ENCODE data around the gene FAM193B.
"Not testable (repeated sequence)": the region's sequence is repeated elsewhere in the genome, so short reads cannot be mapped to it uniquely, and the experiment has no call there.

Gene FAM193B

DNA sequence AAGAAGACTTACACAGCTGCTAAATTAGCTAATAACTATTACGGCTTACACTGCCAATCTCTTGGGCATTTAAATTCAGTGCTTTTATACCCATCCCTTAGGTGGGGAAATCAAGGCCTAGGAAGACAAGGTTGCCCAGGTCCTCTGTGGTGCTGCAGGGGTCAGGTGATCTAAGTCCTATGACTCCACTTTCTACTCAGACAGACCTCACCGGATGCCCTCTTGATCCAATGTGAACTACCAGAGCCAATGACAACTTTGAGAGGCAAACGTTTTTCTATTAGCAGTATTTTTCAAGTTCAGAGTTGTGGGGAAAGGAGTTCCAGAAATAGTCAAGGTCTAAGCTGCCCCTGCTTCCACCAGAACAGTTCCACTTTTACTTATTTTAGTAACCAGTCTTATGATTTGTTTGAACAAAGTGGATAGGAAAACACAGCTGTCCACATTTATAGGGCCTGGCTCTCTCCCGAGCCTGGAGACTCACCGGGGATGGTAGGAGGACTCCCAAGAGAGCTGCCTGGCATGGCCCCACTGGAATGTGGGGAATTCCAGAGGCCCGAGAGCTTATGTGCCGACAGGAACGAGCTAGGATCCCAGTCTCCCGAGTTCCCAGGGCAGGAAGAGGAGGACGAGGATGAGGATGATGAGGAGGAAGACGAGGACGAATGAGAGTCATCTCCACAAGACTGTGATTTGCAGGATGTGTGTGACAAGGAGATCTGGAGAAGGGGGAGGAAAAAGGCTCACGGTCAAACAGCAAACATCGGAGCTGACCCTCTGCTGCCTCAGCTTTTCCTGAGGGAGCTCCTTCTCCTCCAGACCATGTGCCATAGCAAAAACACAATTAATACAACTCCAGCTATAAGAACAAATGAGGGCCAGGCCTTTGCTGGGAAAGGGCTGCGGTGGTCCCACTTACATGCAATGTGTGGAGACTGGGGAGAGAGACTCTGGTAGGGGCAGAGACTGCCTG lies 16.7 kb downstream of the FAM193B start:
- no peak for DNase-seq (ENCODE audit: low read depth in 2 of 2)

- DNase-seq (ENCODE audit: low read depth in 2 of 2) = no peak
These were observed 18.0 kb downstream of the FAM193B start for GRCh38 chr5:177536386-177536785.

GRCh38 chr5:177535125-177535524 lies 19.2 kb downstream of the FAM193B start:
- no peak for DNase-seq (ENCODE audit: low read depth in 2 of 2)

GRCh38 chr5:177534433-177534832 lies 19.9 kb downstream of the FAM193B start:
- DNase-seq (ENCODE audit: low read depth in 2 of 2) = not testable (repeated sequence)

GRCh38 chr5:177531209-177531940 lies 23.0 kb downstream of the FAM193B start:
- DNase-seq (ENCODE audit: low read depth in 2 of 2) = no peak

- DNase-seq (ENCODE audit: low read depth in 2 of 2) = no peak
These were observed 23.7 kb downstream of the FAM193B start for GRCh38 chr5:177530638-177531037.

DNA sequence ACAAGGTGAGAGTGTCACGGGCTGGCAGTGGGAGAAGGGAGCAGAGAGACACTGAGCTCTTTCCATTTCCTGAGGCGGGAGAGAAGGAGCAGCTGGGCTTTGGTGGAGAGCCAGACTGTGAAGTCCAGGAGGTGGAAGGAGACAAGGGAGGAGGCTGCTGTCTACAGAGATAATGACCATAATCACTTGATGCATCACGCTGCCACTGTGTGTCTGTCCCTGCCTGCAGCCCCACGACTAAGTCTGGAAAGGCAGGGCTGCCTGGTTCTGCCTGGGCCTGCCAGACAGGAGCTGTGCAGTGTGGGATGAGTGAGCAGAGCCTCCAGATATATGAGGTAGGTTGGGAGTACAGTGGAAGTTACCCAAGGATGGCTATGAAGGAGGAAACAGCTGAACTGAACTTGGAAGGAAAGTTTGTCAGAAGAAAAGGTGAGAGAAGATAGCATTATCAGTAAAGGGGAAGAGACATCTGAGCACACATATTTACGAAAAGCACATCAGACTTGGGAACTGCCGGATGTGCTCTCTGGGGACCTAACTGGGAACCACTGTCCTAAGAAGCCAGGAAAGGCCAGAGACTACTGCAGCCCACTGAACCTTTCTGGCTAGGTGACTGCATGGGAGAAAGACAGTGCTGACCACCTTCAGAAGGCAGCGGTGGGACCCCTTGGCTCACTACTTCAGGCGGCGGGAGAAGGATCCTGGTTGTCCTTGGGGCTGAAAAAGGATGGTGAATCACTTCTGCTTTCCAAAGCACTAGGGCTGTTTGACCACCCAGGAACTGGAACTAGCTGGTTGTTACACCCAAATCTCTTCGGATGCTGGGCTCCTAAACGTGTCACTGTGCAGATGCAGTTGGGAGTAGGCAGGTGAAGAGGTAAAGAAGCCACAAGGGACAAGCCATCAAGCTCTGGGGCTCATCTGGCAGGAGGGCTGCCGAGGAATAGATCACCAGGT lies 24.8 kb downstream of the FAM193B start:
- DNase-seq (ENCODE audit: low read depth in 2 of 2) = no peak

GRCh38 chr5:177528631-177529030 lies 25.7 kb downstream of the FAM193B start:
- no peak for DNase-seq (ENCODE audit: low read depth in 2 of 2)

DNA sequence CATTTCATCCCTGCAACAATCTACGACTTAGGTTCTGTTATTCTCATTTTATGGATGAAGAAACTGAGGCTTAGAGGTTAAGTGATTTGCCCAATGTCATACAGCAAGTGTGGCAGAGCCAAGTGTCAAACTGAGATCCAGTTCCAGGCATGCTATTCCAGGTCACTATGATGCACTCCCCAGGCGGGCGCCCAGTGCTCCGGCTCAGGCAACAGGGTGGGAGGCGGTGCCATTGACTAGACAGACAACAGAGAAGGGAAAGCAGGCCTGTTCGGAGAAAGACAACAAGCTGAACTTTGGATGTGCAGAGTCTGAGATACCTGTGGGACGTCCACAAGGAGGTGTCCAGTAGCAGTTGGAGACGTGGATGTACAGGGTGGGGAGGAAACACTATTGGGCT lies 26.8 kb downstream of the FAM193B start:
- no peak for DNase-seq (ENCODE audit: low read depth in 2 of 2)

GRCh38 chr5:177526791-177527190 lies 27.6 kb downstream of the FAM193B start:
- DNase-seq (ENCODE audit: low read depth in 2 of 2) = no peak

DNA sequence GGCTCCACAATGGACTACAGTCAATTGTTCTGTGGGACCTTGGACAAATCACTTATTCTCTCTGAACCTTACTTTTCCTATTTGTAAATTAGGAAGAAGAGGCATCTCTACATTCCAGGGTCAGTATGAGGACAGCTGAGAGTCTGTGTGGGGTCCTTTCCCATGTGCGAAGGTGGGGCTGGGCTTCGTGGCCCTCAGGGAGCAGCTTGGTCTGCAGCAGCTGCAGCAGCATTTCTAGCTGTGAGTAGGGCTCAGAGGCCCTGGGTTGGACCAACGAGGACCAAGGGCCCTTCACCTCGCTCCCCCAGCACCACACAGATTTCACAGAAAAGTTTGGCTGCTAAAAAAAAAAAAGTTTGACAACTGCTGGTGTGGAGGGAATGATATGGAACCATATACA lies 28.2 kb downstream of the FAM193B start:
- no peak for DNase-seq (ENCODE audit: low read depth in 2 of 2)

- DNase-seq (ENCODE audit: low read depth in 2 of 2) = no peak
These were observed 29.3 kb downstream of the FAM193B start for GRCh38 chr5:177524941-177525655.

- no peak for DNase-seq (ENCODE audit: low read depth in 2 of 2)
These were observed 29.8 kb downstream of the FAM193B start for GRCh38 chr5:177524539-177524900.

DNA sequence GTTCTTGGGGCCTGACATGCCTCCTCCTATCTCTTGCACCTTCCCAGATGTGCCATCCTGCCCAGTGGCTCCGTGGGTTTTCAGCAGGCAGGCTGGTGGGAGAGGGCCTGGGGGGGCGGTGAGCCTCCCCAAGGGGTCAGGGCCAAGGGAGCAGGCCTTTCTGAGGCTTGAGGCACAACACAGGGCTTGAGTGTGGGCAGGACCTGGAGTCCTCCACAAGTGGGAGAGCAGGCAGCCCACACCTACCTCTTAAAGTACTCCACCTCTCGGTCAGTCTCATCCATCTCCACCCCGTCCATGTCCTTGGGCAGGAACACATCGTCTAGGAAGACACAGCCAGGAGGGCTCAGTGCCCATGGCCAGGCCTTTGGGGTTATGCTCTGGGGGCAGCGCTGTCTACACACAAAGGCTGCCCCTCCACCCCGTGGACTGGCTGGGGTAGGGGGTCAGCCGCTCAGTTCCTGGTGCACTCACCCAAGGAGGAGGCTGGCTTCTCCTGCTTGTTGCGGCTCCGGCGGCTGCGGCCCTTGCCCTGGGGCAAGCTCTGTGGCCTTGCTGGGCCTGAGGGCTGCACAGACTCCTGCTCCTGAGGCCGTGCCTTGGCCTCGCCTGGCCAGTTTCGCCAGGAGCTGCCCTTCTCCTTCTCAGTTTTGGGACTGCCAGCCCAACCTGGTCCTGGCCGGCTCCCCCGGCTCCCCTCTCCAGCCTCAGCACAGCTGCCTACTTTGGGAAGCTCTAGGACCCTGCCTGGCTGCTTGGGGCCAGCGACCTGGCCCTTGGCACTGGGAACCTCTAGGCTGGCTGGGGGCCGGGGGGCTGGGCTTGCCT lies 30.4 kb downstream of the FAM193B start:
- DNase-seq (ENCODE audit: low read depth in 2 of 2) = no peak

DNA sequence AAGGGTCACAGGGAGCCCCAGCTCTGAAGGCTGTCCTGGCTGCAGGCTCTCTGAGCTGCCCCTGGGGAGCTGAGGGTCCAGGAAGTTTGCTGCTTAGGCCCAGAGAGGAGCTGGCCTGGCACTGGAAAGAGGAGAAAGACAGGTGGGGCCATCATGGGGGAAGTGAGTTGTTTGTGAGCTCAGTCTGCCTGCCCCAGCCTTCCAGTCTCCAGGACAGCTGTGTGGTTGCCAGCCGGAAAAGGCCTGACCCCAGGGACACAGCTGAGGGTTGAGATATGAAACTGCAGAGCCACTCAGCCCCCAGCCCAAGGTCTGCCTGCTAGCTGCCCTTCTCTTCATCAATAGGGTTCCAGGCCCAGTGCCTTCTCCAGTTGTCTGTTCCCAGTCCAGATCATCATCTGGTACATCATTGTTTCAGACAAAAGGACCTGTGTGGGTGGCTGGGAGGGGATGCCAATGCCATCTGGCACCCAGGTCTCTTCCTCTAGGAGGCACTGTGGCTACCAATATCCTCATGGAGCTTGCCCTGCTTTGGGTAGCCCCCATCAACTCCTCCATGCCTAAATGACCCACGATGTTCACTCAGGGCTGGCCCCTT lies 33.3 kb downstream of the FAM193B start:
- no peak for DNase-seq (ENCODE audit: low read depth in 2 of 2)

- DNase-seq (ENCODE audit: low read depth in 2 of 2) = no peak
These were observed 34.1 kb downstream of the FAM193B start for GRCh38 chr5:177520271-177520670.

- no peak for DNase-seq (ENCODE audit: low read depth in 2 of 2)
These were observed 34.7 kb downstream of the FAM193B start for GRCh38 chr5:177519463-177520235.

DNA sequence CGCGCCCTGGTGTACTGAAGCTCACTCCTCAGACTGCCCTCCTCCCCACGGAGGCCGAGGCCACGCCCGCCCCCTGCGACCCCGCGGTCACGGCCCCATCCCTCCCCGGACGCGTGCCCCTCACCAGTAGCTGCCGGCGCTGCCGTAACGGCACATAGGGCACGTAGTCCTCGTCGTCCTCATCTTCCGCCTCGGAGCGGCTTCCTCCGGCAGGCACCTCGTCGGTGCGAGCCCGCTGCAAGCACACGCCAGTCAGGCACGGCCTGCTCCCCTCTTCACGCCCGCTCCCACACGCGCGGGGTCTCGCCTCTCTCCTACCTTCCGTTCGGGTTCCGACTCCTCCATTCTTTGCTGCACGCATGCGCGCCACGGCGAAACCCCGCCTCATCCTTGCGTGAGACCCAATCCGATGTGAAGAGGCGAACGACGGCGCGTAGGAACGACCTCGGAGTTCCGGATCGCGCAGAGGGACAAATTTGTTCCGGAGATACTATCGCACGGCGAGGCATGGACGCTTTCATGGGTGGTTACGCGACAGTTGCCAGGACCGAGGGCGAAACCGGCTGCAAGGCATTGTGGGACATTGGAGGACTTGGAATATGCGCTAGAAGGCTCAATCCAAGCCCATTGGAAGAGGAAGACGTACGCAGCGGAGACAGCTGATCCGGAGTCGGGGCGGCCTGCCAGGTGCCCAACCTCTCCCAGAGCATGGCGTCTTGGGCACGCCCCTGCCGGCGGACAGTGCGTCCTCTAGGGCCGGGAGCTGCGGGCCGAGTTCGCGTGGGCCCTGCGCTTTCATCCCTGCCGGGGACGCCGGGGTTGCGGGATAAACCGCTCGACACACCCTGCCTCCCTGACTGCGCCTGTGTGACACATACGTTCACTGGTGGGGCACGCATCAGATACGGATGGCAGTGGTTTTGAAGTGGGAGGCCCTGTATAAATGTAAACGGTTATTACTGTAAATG lies 37.5 kb downstream of the FAM193B start, which contains the start of gene DDX41:
Gene DDX41, minus strand, starts transcription at position 361 of the 968 bp plus-strand sequence. Its CDS starts 16 bp downstream, at position 345.
- DNase-seq (ENCODE audit: low read depth in 2 of 2) = peak; percentile 91 to 93
